Measurements from ENCODE around the gene PRDM10. TPM values are rescaled to one million over a fixed set of nuclear protein-coding genes. Genes with fewer than 3 reads are reported as not detected.

The PRDM10 gene
- polyA plus RNA-seq, 1 donor from 2014 or later: 13.7 TPM

DNA sequence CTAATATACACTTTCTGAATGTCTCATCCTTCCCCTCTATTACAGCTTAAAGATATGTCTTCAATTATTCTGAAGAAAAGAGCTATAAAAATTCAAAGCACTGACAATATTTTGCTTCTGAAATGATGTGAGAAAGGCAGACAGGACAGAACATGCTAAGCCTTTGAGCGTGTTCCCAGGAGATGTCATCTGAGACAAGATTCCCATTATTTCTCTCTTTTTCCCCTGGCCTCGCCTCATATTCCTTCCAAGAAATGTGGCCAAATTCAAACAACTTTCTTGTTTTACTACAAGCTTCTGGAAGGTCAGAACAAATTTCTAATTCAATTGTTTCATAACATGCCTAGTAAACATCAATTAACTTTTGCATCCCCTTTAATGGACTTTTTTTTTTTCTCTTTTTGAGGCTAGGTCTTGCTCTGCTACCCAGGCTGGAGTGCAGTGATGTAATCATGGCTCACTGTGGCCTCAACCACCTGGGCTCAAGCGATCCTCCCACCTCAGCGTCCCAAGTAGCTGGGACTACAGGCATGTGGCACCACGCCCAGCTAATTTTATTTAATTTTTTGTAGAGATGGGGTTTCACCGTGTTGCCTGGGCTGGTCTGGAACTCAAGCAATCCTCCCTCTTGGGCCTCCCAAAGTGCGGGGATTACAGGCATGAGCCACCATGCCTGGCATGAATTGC lies 70.1 kb downstream of the PRDM10 start:
- Histone ChIP-seq H3K9me2 (ENCODE audit: insufficient read depth, low read length) (no peaks in the 10 kb centered on the region), H2AFZ (ENCODE audit: low read depth, low read length) (no peak overlapping the region), H3K9me3 (ENCODE audit: low read length) (no peaks in the 10 kb centered on the region), H3K27me3 (ENCODE audit: insufficient read depth, low read depth, low read length) (no peaks in the 10 kb centered on the region), H3K4me2 (ENCODE audit: low read length) (no peak overlapping the region), H3K27ac (ENCODE audit: low read length) (no peak overlapping the region), H3K9ac (ENCODE audit: low read length) (no peak overlapping the region), H4K20me1 (ENCODE audit: insufficient read depth) (no peaks in the 10 kb centered on the region), H3F3A (ENCODE audit: insufficient read depth, low read length, poor library complexity, severe bottlenecking) (no peaks in the 10 kb centered on the region), H3K36me3 (ENCODE audit: insufficient read depth, low read length) (peaks cover 7% of the 10 kb centered on the region), H3K4me3 (ENCODE audit: low read length) (no peak overlapping the region), H3K79me2 (replicated peaks; ENCODE audit: insufficient read depth, low read length) (no peaks in the 10 kb centered on the region)
- TF ChIP-seq MXI1 (conservative IDR thresholded peaks at IDR 0.05; ENCODE audit: poor library complexity, severe bottlenecking): no peak
- TF ChIP-seq SMC3 (conservative IDR thresholded peaks at IDR 0.05; ENCODE audit: poor library complexity): no peak
- TF ChIP-seq TAF1 (IDR thresholded peaks at IDR 0.05; ENCODE audit: low read depth): no peak
- TF ChIP-seq RAD21 (conservative IDR thresholded peaks at IDR 0.05): no peak
- TF ChIP-seq, protein P1, sequence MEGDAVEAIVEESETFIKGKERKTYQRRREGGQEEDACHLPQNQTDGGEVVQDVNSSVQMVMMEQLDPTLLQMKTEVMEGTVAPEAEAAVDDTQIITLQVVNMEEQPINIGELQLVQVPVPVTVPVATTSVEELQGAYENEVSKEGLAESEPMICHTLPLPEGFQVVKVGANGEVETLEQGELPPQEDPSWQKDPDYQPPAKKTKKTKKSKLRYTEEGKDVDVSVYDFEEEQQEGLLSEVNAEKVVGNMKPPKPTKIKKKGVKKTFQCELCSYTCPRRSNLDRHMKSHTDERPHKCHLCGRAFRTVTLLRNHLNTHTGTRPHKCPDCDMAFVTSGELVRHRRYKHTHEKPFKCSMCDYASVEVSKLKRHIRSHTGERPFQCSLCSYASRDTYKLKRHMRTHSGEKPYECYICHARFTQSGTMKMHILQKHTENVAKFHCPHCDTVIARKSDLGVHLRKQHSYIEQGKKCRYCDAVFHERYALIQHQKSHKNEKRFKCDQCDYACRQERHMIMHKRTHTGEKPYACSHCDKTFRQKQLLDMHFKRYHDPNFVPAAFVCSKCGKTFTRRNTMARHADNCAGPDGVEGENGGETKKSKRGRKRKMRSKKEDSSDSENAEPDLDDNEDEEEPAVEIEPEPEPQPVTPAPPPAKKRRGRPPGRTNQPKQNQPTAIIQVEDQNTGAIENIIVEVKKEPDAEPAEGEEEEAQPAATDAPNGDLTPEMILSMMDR (IDR thresholded peaks at IDR 0.05; ENCODE audit: poor library complexity, severe bottlenecking): no peak
- no peak for TF ChIP-seq EP300 (conservative IDR thresholded peaks at IDR 0.05; ENCODE audit: poor library complexity, severe bottlenecking)
- TF ChIP-seq, protein P2, sequence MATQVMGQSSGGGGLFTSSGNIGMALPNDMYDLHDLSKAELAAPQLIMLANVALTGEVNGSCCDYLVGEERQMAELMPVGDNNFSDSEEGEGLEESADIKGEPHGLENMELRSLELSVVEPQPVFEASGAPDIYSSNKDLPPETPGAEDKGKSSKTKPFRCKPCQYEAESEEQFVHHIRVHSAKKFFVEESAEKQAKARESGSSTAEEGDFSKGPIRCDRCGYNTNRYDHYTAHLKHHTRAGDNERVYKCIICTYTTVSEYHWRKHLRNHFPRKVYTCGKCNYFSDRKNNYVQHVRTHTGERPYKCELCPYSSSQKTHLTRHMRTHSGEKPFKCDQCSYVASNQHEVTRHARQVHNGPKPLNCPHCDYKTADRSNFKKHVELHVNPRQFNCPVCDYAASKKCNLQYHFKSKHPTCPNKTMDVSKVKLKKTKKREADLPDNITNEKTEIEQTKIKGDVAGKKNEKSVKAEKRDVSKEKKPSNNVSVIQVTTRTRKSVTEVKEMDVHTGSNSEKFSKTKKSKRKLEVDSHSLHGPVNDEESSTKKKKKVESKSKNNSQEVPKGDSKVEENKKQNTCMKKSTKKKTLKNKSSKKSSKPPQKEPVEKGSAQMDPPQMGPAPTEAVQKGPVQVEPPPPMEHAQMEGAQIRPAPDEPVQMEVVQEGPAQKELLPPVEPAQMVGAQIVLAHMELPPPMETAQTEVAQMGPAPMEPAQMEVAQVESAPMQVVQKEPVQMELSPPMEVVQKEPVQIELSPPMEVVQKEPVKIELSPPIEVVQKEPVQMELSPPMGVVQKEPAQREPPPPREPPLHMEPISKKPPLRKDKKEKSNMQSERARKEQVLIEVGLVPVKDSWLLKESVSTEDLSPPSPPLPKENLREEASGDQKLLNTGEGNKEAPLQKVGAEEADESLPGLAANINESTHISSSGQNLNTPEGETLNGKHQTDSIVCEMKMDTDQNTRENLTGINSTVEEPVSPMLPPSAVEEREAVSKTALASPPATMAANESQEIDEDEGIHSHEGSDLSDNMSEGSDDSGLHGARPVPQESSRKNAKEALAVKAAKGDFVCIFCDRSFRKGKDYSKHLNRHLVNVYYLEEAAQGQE (IDR thresholded peaks at IDR 0.05; ENCODE audit: borderline replicate concordance): no peak

DNA sequence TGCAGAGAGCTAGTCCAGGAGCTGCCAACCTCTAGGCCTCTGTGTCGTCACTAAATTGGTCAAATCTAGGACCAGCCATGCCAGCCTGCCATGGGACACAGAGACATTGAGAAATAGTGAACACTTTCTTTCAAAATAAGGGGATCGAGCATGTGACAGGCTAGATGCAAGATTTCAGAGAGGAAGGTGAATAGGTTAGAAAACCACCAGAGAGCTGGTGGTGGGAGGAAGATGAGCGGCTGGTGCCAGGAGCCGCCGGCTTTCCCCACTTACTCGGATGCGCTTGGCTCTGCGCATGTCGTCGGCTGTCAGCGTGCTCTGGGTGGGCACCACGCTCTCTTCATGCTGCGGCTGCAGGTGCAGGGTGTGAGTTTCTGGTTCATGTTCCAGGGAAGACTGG lies 71.9 kb downstream of the PRDM10 start:
- Histone ChIP-seq H3K27ac (ENCODE audit: low read length) (no peak overlapping the region), H3F3A (ENCODE audit: insufficient read depth, low read length, poor library complexity, severe bottlenecking) (no peaks in the 10 kb centered on the region), H3K9ac (ENCODE audit: low read length) (no peak overlapping the region), H3K9me3 (ENCODE audit: low read length) (no peaks in the 10 kb centered on the region), H3K27me3 (ENCODE audit: insufficient read depth, low read depth, low read length) (no peaks in the 10 kb centered on the region), H3K36me3 (ENCODE audit: insufficient read depth, low read length) (peaks cover 4% of the 10 kb centered on the region), H3K9me2 (ENCODE audit: insufficient read depth, low read length) (no peaks in the 10 kb centered on the region), H3K79me2 (replicated peaks; ENCODE audit: insufficient read depth, low read length) (no peaks in the 10 kb centered on the region), H2AFZ (ENCODE audit: low read depth, low read length) (no peak overlapping the region), H3K4me2 (ENCODE audit: low read length) (no peak overlapping the region), H4K20me1 (ENCODE audit: insufficient read depth) (no peaks in the 10 kb centered on the region), H3K4me3 (ENCODE audit: low read length) (no peak overlapping the region)
- TF ChIP-seq POLR2AphosphoS5 (IDR thresholded peaks at IDR 0.05) (no peak), RAD21 (conservative IDR thresholded peaks at IDR 0.05) (no peak), SMC3 (conservative IDR thresholded peaks at IDR 0.05; ENCODE audit: poor library complexity) (no peak), MXI1 (conservative IDR thresholded peaks at IDR 0.05; ENCODE audit: poor library complexity, severe bottlenecking) (no peak), EZH2 (IDR thresholded peaks at IDR 0.05; ENCODE audit: borderline replicate concordance, insufficient read depth, low read length, poor library complexity, severe bottlenecking) (no peak), TAF1 (IDR thresholded peaks at IDR 0.05; ENCODE audit: low read depth) (no peak), EP300 (conservative IDR thresholded peaks at IDR 0.05; ENCODE audit: poor library complexity, severe bottlenecking) (no peak)
- TF ChIP-seq, protein P2 (IDR thresholded peaks at IDR 0.05; ENCODE audit: borderline replicate concordance): no peak
- TF ChIP-seq, protein P1 (IDR thresholded peaks at IDR 0.05; ENCODE audit: poor library complexity, severe bottlenecking): no peak
